ENCODE data around the gene KCNA5.

DNA sequence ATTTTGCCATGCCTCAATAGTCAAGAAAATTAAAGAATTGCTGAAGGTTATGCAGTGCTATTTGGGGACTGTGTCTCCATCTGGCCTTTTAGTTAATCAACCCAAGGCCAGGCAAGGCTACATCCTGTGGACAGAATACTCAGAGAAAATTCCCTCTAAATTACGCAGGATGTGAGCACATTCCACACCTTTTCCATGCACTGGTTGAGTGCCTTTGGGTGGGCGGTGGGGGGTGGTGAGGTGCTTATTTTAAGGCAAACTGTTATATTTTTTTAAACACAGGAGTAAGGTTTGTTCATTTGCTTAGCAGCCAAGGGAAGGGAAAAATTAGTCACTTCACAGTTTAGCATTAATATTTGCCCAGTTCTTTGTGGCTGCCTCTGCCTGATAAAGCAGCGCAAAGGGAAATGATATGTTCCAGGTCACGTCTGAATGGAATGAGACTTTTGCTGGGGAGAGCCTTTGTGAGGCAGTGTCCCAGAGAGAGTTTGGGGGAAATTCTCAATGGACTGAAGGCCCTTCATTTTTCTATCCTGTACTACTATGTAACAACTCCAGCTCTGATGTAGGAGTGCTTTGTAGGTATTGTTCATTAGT lies 17.2 kb upstream of the KCNA5 start:
- TF ChIP-seq, protein P1, sequence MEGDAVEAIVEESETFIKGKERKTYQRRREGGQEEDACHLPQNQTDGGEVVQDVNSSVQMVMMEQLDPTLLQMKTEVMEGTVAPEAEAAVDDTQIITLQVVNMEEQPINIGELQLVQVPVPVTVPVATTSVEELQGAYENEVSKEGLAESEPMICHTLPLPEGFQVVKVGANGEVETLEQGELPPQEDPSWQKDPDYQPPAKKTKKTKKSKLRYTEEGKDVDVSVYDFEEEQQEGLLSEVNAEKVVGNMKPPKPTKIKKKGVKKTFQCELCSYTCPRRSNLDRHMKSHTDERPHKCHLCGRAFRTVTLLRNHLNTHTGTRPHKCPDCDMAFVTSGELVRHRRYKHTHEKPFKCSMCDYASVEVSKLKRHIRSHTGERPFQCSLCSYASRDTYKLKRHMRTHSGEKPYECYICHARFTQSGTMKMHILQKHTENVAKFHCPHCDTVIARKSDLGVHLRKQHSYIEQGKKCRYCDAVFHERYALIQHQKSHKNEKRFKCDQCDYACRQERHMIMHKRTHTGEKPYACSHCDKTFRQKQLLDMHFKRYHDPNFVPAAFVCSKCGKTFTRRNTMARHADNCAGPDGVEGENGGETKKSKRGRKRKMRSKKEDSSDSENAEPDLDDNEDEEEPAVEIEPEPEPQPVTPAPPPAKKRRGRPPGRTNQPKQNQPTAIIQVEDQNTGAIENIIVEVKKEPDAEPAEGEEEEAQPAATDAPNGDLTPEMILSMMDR (IDR thresholded peaks at IDR 0.05): no peak
- no peak for TF ChIP-seq POLR2A (IDR thresholded peaks at IDR 0.05)
- no peak for TF ChIP-seq POLR2AphosphoS5 (IDR thresholded peaks at IDR 0.05)
